NCI-H1436 (cell line): Measurements from ENCODE around the gene C10orf120.

Source experiments
- DNase-seq: peaks from one replicate; lab custom pipeline; 2025; lab: John Stamatoyannopoulos, UW

C10orf120 gene

DNA sequence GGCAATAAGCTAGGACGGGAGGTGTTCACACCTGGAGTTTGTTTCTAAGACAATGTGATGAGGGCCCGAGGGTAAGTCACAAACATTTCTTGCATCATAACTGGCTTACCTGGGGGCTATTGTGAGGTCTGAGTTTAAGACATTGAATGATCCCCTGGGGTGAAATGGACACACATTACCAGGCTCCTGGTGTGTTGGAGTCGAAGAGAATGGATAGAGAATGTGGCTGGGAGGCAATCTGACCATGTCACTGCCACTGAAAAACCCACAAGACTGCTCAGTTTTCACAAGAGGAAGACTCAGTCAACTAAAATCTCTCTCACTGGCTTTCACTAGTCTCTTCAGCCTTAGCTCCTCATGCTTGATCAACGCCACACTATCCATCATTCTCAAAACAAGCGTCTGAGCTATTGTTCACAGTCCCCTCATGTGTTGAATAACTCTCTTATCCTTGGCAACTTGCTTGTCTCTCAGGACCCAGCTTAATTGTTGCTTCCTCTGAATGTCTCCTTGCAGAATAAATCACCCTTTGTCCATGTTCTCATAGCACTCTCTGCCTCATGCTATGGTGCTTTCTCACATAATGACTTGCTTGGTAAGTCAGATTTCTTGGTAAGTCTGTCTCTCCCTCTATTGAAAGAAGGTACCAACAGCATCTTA, at the start of gene C10orf120:
Gene C10orf120, minus strand, starts transcription at position 51 of the 660 bp plus-strand sequence. CDS start 56 bp downstream, outside the sequence.
- no peak for DNase-seq

DNA sequence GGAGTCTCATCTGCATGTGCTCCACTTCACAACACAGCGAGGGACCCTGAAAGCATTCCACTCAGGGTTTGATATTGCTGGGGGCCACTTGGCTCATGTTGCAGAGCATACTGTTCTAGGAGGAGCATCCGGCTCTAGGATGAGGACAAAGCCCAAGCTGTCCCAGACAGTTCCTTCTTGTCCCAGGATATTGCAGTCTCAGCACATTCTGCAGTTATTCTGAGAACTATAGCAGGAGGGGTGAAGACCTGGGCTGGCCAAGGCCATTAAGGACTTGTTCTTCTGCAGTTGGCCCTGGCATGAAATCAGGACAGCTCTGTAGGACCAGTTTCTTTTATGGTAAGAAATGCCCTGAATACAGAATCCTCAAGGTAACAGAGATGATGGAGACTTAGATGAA, 48.9 kb upstream of the C10orf120 start:
- no peak for DNase-seq

DNA sequence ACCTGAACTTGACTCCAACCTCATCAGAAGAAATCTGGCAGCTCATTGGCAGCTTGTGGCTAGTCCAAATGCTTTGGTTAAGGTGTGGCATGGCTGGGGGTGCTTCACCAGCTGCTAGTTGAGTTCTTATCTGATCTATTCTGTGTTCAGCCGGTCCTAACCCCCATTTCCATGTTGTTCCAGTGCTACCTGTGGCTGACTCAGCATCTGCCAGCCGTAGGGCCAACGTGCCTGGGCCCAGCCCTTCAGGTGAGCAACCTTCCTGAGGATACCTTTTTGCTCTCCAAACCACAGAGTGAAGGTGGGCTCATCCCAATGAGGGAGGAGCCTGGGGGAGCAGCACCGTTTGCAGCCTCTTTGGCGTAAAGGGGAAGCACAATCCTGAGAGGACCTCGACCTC, 46.8 kb upstream of the C10orf120 start:
- DNase-seq = no peak

DNA sequence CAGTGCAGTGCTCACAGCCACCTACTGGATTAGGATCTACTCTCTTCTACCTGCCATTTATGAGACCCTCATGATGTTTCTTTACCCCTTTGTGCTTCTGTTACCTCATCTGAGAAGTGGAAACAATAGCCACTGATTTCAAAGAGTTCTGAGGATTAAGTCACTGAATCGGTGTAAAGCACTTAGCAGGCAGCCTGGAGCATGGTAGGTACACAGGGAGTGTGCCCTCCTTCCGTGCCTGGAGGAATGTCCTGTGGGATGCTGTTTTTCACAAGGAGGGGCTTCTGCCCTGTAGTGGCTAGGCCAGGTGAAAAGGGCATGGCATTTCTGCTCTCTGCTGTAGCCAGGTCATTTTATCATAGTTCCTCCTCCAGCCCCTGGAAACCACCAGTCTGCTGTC, 44.6 kb upstream of the C10orf120 start:
- no peak for DNase-seq

DNA sequence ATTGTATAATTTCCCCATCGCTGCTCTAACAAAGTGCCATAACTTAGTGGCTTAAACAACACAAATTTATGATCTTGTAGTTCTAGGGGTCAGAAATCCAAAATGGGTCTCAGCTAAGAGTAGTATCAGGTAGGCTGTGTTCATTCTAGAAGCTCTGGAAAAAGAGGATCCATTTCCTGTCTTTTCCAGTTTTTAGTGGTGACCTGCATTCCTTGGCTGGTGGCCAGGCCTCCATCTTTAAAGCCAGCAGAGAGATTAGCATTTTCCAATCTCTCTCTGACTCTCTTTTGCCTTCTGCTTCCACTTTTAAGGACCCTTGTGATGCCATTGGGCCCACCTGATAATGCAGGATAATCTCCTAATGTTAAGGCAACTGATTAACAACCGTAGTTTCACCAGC, 41.0 kb upstream of the C10orf120 start:
- no peak for DNase-seq

DNA sequence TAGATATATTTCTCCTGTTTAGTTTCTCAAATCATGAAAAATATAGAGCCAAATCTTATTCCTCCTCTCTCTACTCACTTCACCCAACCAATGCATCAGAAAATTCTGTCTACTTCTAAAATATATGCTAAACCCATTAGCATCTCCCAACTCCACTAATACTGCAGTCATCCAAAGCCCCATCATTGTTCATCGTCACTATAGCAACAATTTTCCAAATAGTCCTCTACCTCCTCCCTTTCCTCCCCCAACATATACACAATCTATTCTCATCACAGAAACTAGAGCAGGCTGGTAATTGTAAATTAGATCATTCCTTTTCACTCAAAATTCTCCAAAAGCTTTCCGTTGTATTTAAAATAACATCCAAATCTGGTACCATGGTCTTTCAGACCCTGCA, 38.4 kb upstream of the C10orf120 start:
- no peak for DNase-seq

DNA sequence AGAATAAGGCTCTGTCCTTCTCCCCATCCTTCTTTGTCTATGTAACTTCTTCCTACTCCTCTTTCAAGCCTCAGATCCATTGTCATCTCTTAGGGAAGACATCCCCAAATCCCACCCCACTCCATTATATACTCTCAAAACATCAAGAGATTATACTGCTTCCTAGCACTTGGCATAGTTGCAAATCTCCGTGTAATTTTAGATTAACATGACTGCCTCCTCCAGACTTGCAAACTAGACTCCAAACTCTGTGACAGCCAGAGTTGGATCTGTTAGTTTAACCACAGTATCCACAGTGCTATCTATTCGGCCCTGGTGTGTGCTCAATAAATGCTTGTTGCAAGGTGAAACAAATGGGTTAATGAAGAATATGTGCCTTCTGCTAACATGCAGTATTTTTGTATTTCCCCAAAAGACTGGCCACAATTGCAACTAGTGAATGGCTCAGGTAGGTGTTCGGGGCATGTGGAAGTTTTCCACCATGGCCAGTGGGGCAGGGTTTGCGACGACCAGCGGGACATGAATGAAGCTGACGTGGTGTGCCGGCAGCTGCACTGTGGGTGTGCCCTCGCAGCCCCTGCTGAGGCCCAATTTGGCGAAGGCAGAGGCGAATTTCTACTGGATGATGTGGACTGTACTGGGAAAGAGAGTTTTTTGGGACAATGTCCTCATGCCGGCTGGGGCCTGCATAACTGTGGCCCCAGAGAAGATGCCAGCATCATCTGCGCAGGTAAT, 34.5 kb upstream of the C10orf120 start:
- DNase-seq = no peak

DNA sequence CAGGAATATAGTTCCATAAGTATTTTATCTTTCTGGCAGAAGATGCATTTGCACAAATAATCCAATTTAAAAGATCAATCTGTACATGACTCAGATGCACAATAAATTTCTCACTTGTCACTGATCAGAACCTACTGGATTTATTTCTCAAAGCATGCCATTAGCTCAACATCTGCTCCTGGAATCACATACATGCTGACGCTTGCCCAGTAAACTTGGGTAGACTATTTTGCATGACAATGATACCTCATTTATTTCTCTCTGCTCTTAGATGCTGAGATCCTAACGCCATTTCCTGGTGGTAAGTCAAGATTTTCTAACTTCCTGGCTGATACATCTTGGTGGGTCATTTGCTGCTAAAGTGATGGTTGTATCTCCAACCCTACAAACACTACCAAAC, 33.8 kb upstream of the C10orf120 start:
- no peak for DNase-seq

DNA sequence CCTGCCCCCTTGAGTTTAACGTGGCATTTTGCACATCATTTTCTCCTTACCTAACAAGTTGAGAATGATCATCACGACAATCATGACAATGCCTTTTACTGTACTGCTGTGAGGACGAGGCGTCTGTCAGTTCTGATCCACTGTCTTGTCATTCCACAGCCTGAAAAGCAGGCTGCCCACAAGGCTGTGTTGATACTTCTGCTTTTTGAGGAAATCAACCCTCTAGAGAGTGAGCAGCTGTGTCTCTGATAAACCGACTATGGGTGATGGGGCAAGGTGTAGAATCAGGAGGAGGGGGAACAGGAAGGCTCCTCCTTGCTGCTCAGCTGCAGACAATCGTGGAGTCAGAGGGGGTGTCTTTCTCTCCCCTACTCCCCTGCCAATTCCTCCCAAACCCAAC, 30.6 kb upstream of the C10orf120 start:
- no peak for DNase-seq

DNA sequence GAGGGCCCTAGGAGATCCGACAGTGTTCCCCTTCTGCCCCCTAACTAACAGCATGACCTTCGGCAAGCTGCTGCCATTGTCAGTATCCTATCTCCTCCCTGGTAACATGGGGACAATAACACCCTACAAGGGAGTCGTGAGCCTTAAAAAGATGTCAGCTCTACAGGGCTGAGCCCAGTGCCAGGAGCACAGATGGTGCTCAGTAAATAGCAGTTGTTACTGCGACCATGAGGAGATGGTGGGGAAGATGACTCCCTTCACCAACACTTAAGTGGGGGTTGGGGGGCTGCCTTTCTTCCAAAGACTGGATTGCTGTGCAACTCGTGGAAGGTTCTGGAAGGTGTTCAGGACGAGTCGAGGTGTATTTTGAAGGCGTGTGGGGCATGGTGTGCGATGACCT, 29.5 kb upstream of the C10orf120 start:
- DNase-seq = no peak

DNA sequence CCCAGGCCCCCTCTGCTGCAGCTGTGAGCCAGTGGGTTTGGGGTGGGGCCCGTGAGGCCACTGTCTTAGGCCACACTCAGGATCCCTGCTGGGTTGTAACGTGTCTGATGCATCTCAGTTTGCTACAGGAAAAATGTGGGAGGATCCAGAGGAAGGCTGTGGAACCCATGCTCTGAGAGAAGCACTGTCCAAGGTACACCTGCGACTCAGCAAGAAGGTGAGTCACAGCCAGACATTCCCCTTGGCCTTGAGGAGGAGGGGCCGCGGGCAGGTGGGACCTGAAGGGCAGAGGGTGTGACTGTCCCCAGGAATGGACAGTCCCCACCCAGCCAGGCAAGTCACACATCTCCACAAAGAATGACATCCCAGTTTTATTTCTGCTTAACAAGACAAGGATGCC, 27.8 kb upstream of the C10orf120 start:
- no peak for DNase-seq

DNA sequence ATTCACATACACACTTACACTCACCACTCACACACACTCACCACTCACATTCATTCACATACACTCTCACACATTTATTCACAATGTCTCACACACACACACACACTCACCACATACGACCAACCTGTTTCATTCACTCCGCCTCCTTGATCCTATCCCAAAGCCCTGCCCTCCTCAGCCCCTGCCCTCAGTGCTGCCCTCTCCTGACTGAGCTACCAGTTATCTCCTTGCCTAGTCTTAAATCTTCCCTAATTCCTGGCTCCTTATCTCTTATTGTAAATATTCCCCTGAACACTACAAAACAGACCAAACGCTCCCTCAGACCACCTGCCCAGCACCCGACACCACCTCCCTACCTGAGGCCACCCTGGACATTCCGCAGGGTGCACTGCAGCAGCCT, 26.1 kb upstream of the C10orf120 start:
- no peak for DNase-seq

DNA sequence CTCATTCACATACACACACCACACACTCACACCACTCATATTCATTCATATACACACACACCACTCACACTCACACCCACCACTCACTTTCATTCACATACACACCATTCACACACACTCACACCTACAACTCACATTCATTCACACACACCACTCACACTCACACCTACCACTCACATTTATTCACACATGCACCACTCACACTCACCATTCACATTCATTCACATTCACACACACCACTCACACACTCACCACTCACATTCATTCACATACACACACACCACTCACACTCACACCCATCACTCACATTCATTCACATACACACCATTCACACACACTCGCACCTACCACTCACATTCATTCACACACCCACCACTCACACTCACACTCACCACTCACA, 25.4 kb upstream of the C10orf120 start:
- DNase-seq = no peak

DNA sequence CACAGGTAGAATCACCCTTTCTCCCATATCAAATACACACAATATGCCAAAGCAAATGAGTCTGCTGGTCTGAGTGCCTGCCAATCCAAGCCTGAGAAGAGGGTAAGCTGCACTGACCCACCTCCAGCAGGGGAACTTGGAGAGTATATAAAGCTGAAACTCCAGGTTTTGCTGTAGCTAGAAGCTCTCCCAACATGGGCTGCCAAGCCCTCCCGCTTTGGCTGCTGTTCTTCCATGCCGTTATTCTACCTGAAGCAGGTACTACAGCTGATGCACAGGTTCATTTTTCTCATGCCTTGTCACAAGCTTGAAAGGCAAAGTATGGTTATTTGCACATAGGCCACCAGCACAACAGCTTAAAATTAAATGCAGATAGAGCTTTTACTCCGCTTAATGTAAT, 21.5 kb upstream of the C10orf120 start:
- no peak for DNase-seq

DNA sequence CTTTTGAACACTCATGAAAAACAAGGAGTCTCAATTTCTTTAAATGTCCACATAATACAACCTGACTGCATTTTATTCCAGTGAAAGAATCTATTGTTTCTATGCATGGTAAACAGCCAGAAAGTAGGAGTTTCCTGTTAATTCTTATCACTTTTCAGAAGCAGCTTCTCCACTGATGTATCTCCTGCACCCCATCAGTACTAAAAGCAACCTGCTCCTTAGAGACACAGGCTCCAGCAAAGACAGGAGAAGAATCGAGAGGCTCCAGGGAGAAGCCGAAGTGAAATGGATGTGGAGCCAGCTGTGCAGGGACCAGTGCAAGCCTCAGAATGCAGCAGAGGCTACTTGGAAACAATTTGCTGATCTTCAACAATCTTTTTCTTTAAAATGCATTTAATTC, 16.4 kb upstream of the C10orf120 start:
- DNase-seq = no peak

DNA sequence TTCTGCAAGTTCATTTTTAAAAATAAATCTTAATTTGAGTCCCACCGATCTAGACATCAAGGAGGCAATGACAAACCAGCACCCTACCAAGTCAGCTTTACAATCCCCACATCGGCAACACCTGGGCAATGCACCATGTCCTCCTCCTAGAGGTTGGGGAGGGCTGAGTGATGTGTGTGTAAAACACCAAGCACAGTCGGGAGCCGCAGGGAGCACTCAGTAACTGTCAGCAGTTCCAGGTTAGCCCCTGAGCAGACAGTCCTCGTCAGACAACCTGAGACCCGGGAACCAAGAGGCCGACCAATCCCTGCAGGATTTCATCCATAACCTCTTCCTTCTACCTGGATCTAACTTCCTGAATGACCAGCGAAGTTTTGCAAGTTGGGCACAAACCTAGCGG, 15.9 kb upstream of the C10orf120 start:
- no peak for DNase-seq

DNA sequence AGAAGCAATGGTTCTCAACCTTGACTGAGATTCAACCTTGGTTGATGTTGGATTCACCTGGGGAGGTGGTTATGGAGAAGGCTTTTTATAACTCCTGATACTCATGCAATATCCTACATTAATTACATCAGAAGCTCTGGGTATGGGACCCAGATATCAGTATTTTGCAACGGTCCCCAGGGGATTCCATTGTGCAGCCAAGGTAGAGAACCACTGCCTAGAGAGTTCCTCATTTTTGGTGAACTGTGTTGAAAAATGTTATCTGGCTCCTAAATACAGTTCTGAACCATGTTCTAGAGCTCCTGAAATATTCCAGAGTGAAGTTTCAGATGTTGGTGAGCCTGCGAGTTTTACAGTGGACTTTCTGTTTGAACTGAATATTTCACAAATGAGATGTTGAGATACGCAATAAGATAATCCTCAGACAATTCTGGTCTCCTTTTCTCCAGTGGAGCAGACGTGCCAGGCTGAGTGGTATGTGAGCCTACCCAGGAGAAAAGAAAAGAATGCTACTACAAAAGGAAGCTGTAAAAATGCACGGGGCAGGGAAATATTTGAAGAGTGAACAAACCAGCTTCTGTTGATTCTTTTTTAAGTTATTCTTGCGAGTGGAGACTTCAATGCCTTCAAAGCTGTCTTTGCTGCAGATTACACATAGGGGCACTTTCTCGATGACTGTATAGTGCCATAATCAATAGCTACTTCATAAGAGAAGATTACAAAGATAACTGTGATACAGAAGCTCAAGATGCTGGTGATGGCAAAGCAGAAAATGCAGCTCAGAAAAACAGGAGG, 13.6 kb upstream of the C10orf120 start:
- DNase-seq = no peak

DNA sequence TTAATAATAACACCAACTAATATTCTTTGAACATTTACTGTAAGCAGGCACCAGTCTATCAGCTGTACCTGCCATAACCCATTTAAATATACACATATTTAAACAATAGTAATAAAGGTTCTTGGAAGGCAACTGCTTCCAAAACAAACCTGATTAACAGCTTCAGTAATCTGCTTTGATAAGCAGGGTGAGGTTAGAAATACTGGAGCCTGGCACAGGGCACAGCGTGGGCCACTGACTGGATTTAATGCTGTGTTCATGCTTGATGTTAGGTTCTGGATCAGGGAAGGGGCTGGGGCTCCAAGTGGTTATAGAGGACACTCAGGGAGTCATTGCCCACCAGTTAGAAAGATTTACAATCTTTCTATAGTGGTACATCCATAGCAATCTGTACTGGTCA, 10.9 kb upstream of the C10orf120 start:
- no peak for DNase-seq

DNA sequence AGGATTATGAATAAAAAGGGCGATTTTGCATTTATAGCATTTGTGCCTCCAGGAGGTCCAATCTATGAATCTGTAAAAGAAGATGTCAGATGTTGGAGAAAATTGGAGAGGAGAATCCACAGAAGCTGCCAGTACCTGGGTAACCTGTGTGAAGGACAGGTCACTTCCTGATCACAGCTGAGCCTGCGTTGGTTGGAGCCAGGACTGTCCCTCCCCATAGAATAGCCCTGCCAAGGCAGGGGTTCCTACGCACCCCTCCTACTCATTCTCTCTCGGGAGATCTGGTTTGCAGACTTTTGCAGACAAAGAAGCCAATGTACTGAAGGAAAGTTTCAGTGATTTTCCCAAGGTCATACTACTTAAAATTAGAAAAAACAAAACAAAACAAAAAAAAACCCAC, 10.3 kb upstream of the C10orf120 start:
- DNase-seq = no peak

DNA sequence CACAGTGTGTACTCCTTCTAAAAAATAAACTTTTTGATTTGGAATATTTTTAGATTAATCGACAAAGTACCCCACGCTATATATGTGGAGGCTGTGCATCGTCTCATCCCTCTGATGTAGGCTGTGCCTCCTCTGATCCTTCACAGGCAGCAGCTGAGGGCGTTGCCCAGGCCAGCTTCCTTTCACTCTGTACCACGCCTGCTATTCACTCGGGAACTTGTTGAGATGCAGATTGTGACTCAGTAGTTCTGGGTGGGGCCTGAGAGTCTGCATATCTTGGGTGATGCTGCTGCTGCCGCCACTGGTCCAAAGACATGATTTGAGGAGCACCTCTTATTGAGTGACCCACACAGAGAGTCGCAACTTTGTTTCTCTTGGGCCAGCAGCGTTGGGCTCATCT, 7.9 kb upstream of the C10orf120 start:
- DNase-seq = no peak

DNA sequence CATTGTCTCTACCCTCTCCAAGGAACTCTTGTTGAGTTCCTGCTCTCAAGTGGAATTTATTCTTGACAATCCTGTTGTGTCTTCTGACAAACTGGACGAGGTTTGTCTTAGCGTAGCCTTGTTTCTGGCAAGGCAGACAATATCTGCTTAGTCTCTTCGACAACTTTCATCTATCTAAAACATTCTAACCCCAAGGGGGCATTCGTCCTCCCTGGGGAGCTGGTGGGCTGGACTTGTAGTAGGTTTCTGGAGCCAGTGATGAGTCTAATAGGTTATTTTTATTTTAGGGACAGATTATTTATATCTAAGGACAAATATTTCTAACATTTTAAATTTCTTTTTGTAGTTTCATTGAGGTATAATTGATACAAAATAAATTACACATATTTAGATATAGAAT, 7.3 kb upstream of the C10orf120 start:
- no peak for DNase-seq

DNA sequence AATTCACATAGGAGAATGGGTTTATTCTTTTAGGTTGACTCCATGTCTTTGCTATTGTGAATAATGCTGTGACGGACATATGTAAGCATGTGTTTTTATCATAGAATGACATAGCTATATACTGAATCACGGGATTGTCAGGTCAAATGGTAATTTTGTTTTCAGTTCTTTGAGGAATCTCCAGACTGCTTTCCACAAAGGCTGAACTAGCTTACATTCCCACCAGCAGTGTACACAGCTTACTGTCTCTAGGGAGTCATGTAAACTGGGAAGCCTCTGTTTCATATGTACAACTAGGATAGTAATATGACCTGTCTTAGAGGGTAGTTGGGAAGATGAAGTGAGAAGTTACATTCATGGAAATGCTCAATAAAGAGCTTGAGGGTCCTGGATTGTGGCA, 6.8 kb upstream of the C10orf120 start:
- DNase-seq = no peak
